ENCODE measurements around the gene APLN. TPM values are rescaled to one million over a fixed set of nuclear protein-coding genes. Genes with fewer than 3 reads are reported as not detected.

The APLN gene
- total and polyA plus RNA-seq, 9 of the 15 experiments (the other 6 are each of a cell fraction or from before 2014, with no cell fraction given), result 0.04 to 0.06 TPM; not detected in 7

DNA sequence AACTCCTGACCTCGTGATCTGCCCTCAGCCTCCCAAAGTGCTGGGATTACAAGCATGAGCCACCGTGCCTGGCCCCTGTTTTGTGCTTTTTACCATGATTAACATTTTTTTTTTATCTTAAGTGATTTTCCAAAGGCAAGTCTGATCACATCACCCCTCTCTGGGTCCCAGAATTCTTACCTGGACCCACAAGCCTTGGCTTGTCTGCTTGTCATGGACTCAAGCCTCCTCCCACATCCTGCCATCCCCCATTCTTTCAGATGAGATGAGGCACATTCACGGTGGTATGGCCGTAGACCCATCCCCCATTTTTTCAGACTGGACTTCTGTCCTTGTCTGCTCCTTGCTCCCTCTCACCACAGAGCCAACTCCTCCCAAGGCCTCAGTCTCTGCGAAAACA, 55.3 kb downstream of the APLN start (continued):
- TF ChIP-seq, protein P1, sequence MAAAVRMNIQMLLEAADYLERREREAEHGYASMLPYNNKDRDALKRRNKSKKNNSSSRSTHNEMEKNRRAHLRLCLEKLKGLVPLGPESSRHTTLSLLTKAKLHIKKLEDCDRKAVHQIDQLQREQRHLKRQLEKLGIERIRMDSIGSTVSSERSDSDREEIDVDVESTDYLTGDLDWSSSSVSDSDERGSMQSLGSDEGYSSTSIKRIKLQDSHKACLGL (CRISPR knock-in tag; IDR thresholded peaks at IDR 0.05; ENCODE audit: borderline replicate concordance, poor library complexity, severe bottlenecking), result no peak
- TF ChIP-seq POLR2A (conservative IDR thresholded peaks at IDR 0.05) (no peak), ZNF583 (CRISPR knock-in tag; IDR thresholded peaks at IDR 0.05) (no peak)

DNA sequence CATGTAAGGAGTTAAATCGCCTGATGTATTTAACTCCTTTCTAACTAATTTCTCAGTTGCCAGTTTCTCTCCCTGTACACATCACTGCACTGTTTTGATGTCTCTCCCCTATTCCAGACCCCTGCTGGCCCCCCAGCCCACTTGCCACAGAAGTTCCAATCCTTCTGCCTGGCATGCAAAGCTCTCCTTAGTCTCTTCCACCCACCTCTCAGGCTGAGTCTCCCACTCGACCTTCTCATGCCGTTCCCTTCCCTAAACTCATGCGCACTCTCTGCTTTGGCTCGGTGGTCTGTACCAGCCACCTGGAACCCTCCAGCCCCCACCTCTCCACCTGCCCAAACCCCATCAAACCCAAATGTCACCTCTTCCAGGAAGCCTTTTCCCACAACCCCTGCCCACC, 56.9 kb downstream of the APLN start:
- no peak for TF ChIP-seq TRIM24 (IDR thresholded peaks at IDR 0.05)
- no peak for TF ChIP-seq CXXC5 (CRISPR knock-in tag; IDR thresholded peaks at IDR 0.05)
- TF ChIP-seq, protein P2, sequence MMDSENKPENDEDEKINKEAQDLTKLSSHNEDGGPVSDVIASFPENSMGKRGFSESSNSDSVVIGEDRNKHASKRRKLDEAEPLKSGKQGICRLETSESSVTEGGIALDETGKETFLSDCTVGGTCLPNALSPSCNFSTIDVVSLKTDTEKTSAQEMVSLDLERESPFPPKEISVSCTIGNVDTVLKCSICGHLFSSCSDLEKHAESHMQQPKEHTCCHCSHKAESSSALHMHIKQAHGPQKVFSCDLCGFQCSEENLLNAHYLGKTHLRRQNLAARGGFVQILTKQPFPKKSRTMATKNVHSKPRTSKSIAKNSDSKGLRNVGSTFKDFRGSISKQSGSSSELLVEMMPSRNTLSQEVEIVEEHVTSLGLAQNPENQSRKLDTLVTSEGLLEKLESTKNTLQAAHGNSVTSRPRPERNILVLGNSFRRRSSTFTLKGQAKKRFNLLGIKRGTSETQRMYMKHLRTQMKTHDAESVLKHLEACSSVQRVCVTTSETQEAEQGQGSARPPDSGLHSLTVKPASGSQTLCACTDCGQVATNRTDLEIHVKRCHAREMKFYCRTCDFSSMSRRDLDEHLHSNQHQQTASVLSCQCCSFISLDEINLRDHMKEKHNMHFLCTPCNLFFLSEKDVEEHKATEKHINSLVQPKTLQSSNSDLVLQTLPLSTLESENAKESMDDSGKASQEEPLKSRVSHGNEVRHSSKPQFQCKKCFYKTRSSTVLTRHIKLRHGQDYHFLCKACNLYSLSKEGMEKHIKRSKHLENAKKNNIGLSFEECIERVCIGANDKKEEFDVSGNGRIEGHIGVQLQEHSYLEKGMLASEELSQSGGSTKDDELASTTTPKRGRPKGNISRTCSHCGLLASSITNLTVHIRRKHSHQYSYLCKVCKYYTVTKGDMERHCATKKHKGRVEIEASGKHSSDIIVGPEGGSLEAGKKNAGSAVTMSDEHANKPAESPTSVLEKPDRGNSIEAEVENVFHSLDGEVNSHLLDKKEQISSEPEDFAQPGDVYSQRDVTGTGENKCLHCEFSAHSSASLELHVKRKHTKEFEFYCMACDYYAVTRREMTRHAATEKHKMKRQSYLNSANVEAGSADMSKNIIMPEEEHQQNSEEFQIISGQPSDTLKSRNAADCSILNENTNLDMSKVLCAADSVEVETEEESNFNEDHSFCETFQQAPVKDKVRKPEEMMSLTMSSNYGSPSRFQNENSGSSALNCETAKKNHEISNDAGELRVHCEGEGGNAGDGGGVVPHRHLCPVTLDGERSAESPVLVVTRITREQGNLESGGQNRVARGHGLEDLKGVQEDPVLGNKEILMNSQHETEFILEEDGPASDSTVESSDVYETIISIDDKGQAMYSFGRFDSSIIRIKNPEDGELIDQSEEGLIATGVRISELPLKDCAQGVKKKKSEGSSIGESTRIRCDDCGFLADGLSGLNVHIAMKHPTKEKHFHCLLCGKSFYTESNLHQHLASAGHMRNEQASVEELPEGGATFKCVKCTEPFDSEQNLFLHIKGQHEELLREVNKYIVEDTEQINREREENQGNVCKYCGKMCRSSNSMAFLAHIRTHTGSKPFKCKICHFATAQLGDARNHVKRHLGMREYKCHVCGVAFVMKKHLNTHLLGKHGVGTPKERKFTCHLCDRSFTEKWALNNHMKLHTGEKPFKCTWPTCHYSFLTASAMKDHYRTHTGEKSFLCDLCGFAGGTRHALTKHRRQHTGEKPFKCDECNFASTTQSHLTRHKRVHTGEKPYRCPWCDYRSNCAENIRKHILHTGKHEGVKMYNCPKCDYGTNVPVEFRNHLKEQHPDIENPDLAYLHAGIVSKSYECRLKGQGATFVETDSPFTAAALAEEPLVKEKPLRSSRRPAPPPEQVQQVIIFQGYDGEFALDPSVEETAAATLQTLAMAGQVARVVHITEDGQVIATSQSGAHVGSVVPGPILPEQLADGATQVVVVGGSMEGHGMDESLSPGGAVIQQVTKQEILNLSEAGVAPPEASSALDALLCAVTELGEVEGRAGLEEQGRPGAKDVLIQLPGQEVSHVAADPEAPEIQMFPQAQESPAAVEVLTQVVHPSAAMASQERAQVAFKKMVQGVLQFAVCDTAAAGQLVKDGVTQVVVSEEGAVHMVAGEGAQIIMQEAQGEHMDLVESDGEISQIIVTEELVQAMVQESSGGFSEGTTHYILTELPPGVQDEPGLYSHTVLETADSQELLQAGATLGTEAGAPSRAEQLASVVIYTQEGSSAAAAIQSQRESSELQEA (IDR thresholded peaks at IDR 0.05; ENCODE audit: low read depth), result no peak
- no peak for TF ChIP-seq EZH2 (IDR thresholded peaks at IDR 0.05; ENCODE audit: borderline replicate concordance, low read depth, low read length)
- no peak for TF ChIP-seq HOXB6 (CRISPR knock-in tag; IDR thresholded peaks at IDR 0.05; ENCODE audit: borderline replicate concordance)
- TF ChIP-seq, protein P3, sequence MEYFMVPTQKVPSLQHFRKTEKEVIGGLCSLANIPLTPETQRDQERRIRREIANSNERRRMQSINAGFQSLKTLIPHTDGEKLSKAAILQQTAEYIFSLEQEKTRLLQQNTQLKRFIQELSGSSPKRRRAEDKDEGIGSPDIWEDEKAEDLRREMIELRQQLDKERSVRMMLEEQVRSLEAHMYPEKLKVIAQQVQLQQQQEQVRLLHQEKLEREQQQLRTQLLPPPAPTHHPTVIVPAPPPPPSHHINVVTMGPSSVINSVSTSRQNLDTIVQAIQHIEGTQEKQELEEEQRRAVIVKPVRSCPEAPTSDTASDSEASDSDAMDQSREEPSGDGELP (CRISPR knock-in tag; IDR thresholded peaks at IDR 0.05; ENCODE audit: borderline replicate concordance), result no peak
- TF ChIP-seq, protein P4, sequence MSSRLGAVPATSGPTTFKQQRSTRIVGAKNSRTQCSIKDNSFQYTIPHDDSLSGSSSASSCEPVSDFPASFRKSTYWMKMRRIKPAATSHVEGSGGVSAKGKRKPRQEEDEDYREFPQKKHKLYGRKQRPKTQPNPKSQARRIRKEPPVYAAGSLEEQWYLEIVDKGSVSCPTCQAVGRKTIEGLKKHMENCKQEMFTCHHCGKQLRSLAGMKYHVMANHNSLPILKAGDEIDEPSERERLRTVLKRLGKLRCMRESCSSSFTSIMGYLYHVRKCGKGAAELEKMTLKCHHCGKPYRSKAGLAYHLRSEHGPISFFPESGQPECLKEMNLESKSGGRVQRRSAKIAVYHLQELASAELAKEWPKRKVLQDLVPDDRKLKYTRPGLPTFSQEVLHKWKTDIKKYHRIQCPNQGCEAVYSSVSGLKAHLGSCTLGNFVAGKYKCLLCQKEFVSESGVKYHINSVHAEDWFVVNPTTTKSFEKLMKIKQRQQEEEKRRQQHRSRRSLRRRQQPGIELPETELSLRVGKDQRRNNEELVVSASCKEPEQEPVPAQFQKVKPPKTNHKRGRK (tag; IDR thresholded peaks at IDR 0.05), result no peak
- no peak for TF ChIP-seq LARP7 (IDR thresholded peaks at IDR 0.05)
- FAIRE-seq, result no peak
- H3K79me2 ChIP-seq (ENCODE audit: control insufficient read depth, insufficient read depth, low read length), result no peaks in the 10 kb centered on the region
- no peak overlapping the region for H2AFZ ChIP-seq (ENCODE audit: low read depth, low read length)
- no peak overlapping the region for H3K4me2 ChIP-seq (ENCODE audit: insufficient read depth, low read length)
- intact Hi-C loops (cut with micrococcal nuclease) (no loop called here), in situ Hi-C loops (cut with MboI) (loop anchor here (25.0 kb wide), 1 partner anchor 1339 kb away; no protein-coding TSS in a partner anchor)
- no peaks in the 10 kb centered on the region for H3K9me1 ChIP-seq (ENCODE audit: control insufficient read depth, insufficient read depth, low read length)
- no peak overlapping the region for H3K9ac ChIP-seq (ENCODE audit: insufficient read depth in 1 of 2, low read depth in 2 of 2, low read length in 2 of 2)
- ChIA-PET POLR2A (interaction anchor here (1.2 kb wide), 1 partner anchor 474 kb away, joined by 3 read pairs; no protein-coding TSS in a partner anchor), CTCF (ENCODE audit: low intra/inter-chr PET ratio) (no interaction called here)
- H3K4me3 ChIP-seq, result no peak overlapping the region
- WGBS (ENCODE audit: insufficient coverage, low coverage, missing lambda C conversion rate), result 61% methylated on average over 3 of the region's 5 CpGs
- no peaks in the 10 kb centered on the region for H3K27me3 ChIP-seq (ENCODE audit: control insufficient read depth in 2 of 2, insufficient read depth in 2 of 2, low read length in 2 of 2)
- H3K9me3 ChIP-seq (replicated peaks; ENCODE audit: control insufficient read depth, insufficient read depth, low read depth, low read length), result no peaks in the 10 kb centered on the region
- H4K20me1 ChIP-seq (replicated peaks; ENCODE audit: control insufficient read depth, insufficient read depth, low read length), result no peaks in the 10 kb centered on the region
- BruUV-seq (replicated peaks), result no TSS peak
- ATAC-seq, result no peak
- peaks cover 3 to 7% of the 10 kb centered on the region in 2 experiments; a peak in 4 of 5 replicates for H3K4me1 ChIP-seq (replicated peaks in 1 of 2; ENCODE audit: control insufficient read depth in 2 of 2, insufficient read depth in 2 of 2, low read length in 2 of 2)
- no peak for DNase-seq (ENCODE audit: extremely low read depth in 1 of 4, low spot score in 3 of 4)
- no peak overlapping the region for H3K27ac ChIP-seq (ENCODE audit: extremely low read depth, low read depth, low read length)
- peaks cover 9% of the 10 kb centered on the region; the same call in 2 of the 3 replicates for H3K36me3 ChIP-seq (ENCODE audit: control insufficient read depth, insufficient read depth, low read length)
